ENCODE measurements around the gene DAAM2.

DAAM2 gene

DNA sequence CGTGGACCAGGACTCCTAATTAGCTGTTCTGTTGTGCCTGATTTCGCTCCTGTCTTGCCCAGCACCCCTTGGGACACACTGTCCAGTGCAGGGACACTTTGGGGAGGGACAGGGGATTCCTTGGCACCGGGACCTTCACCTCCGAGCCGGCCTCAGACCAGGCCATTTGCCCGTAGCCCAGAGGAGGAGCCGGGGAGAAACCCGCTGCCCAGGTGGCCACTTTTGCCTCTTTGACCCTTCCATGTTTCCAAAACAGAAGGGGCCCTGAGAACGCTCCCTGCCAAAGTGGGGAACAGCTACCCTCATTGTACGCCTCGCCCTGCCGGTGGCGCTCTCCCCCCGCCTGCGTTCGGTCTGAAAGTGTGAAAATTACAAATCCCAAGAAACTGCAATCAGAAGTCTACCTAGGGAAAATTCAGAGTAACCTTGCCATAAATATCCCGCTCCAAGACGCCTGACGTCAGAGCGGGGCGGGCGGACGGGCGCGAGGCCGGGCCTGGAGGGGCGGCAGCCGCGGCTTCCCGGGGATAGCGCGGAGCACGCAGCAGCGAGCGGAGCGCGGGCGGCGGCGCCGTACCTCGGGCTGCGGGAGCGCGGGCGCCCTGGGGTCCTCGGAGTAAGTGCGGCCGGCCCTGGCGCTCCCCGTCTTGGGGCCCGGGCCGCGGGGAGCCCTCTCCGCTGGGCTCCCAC is at the start of gene DAAM2:
TSS of gene DAAM2 (plus strand) at position 527 of the 690 bp plus-strand sequence. CDS start 63,927 bp downstream, outside the sequence.
- DNase-seq (ENCODE audit: low read depth) = peak; percentile 39

DNA sequence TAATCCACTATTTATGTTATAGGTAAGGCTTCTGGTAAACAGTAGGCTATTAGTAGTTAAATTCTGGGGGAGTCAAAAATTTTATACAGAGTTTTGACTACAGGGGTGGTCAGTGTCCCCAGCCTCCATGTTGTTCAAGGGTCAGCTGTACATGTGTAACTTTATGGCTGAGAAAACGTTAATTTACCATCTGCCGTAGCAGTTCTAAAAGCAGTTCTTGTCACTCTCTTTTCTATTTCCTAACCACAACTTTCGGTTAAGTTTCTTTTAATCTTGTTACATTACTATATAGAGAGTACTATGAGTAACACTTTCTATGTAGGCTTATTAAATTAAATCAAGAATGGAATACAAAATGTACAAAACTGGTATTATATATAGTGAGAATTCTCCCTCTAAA is 45.4 kb upstream of the DAAM2 start:
- DNase-seq (ENCODE audit: low read depth) = no peak

DNA sequence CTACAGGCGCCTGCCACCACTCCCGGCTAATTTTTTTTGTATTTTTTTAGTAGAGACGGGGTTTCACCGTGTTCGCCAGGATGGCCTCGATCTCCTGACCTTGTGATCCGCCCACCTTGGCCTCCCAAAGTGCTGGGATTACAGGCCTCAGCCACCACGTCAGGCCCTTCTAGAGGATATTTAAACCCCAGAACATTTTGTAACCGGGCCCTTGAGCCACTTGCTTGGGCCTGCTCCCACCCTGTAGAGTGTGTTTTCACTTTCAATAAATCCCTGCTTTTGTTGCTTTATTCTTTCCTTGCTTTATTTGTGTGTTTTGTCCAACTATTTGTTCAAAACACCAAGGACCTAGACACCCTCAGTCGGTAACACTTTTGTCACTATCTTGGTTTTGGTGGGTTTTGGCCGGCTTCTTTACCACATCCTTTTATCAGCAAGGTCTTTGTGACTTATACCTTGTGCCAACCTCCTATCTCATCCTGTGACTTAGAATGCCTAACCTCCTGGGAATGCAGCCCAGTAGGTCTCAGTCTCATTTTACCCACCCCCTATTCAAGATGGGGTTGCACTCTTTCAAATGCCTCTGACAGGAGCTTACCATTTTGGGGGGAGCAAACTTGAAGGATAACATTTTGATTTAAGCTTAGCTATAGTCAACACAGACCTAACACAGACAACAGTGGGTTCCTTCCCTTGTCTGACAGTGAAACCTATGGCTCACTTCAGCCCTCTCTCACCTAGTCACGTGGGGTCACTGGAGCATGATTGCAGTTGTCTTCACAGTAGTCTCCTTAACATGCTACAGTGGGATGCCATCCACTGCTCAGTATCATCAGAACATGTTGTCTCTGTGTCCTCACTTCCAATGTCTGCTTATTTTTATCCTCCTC is 39.1 kb upstream of the DAAM2 start:
- no peak for DNase-seq (ENCODE audit: low read depth)

DNA sequence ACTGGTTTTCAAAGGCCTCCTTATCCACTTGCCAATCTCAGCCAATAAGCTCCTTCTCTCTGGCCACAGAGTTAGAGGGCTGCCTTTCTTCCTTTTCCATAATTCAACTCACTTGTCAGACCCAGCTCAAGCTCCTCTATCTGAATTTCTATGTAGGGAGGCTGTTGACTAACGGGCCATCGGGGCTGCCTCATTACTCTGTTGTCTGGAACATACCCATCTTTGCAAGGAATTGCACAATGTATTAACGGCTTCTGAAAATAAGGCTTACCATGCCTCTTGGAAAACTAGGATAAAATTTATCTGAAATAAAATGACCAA is 38.5 kb upstream of the DAAM2 start:
- DNase-seq (ENCODE audit: low read depth) = no peak

DNA sequence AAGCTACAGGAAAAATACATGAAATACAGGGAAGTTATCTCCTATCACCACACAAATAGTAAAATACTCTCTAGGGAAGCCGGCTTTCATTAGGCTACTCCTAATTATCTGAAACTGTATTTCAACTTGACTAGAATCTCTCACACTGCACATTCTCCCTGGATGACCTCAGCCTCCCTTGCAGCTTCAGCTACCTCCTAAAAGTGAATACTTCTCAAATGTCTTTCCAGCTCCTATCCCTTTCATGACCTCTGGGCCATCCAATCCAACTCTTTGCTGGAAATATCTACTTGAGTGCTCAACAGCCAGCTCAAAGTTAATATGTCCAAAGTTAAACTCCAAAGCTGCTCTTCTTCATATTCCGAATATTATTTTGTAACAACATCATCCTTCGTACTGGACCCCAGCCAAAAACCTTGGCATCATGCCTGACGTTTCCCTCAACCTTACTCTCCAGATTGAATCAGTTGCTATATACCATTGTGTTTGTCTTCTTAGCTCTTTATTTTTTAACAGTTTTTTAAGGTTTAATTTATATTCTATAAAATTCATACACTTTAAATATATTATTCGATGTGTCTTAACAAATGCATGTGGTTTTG is 37.6 kb upstream of the DAAM2 start:
- DNase-seq (ENCODE audit: low read depth) = no peak

DNA sequence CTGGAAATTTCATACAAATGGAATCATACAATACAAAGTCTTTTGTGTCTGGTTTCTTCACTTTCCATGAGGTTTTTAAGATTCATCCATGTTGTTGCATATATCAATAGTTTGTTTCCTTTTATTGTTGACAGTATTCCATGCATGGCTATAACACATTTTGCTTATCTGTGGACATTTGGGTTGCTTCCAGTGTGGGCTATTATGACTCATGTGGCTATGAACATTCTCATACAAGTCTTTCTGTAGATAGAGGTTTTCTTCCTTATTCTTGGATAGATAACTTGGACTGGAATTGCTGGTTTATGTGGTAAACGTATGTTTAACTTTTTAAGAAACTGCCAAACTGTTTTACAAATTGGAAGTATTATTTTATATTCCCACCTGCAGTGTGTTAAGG is 36.9 kb upstream of the DAAM2 start:
- DNase-seq (ENCODE audit: low read depth) = no peak

DNA sequence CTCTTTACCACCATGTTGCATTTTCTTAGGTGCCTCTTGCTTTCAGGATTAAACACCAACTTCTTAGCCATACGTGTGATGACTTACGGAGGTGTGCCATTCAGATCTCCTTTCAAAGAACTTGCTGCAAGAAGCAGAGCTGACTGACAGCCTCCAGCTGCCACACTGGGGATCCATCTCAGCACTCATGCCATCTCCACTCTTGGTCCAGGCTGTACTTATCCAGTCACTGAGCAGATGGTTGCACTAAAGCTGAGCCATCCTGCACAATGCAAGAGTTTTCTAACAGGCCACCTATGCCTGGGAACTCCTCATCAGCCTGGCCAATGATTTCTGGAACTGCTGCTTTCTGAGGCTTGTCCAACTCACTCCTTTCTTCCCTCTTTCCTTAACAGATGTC is 35.6 kb upstream of the DAAM2 start:
- DNase-seq (ENCODE audit: low read depth) = no peak

DNA sequence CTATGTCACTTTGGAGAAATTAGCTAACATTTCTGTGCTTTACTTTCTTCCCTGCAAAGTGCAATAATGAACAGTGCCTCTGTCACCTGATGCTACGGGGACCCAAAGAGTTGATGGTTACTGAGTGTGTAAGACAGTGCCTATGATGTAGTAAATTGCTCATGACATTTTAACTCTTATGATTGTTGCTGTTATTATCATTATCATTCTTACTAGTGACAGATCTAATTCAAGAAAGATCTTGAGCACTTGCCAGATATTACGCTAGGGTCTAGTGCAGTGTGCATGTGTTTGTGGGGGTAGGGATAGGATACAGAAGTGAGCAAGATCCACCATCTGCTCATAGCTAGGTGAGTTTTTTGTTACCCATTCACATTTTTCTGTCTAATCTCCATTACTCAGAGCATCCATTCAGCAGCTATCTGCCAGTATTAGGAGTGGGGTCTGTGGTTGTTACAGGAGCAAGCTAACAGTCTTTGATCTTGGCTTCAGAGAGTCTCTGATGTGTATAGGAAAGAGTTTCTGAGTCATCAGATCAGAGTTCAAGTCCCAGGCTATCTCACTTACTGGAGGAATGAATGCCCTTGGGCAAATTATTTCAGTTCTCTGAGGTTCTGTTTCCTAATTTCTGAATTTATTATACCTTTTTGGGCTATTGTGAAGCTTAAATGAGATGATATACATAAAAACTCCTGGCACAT is 33.1 kb upstream of the DAAM2 start:
- DNase-seq (ENCODE audit: low read depth) = no peak

DNA sequence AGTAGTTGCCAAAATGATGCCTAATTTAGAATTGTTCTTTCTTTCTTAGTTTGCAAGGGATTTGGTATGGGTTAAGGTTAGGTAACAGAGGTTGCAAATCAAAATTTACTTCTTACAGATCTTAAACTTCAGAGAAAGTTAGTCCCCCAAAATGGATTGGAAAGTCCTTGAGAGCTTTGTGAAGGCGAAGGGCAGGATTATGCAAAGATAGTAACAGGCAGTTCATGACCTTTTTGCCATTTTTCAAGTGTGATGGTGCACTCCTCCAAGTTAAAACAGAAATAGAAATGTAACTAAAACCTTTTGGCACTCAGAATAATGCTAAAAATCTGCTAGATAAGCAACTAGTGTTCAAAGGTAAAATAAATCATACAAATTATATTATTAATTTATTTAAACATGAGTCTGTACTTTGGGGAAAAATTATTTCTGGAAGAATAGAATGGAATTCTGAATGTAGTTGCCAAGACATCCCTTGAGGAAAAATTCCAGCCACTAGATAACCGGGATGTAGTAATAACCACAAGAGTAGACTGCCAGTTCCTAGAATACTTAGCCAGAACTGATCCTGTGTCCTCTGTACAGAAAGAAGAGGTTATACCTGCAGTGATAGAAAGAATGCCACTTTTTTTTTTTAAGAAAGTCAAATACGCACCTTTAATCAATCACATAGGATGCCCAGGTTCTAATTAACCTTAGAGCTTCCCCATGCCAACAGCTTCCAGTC is 31.8 kb upstream of the DAAM2 start:
- DNase-seq (ENCODE audit: low read depth) = no peak

DNA sequence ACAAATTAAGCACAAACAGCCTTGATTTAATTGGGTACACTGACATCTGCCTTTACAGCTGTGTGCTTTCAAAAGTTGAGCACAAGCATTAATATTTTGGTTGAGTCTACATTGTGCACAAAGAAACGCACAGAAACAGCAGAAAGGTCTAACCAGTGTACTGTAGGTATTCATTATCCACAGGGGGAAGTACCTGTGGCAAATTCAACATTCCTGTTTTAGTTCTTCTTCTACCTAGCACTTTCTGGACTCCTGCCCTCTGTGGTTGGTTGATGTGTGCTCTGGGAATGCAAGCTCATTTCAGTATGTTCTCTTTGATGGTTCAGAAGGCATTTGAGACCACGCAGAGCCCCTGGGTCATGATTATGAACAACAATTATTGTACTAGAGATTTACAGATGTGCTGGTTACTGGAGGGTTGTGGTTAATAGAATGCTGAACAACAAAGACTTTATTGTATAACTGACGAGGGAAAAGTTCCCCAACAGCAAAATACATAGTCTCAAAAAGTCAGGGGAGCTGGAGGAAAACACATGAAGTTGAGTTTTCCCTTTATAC is 26.6 kb upstream of the DAAM2 start:
- no peak for DNase-seq (ENCODE audit: low read depth)

DNA sequence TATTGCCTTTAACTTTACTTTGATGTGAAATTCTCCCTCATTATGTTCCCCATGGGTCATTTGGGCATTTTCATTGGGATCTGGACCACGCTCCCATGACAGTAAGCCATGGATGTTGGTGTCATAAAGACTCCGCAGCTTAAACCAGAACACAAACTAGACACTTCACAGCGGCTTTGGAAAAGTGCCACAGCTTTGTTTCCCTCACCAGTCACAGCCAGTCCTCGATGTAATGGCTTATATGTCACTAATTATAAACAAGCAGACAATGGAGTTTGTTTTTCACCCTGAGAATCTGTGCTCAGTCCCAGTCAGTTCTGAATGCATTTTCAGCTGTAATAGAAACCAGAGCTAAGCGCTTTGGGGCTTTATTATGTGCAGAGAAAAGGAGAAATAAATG is 23.2 kb upstream of the DAAM2 start:
- DNase-seq (ENCODE audit: low read depth) = no peak

DNA sequence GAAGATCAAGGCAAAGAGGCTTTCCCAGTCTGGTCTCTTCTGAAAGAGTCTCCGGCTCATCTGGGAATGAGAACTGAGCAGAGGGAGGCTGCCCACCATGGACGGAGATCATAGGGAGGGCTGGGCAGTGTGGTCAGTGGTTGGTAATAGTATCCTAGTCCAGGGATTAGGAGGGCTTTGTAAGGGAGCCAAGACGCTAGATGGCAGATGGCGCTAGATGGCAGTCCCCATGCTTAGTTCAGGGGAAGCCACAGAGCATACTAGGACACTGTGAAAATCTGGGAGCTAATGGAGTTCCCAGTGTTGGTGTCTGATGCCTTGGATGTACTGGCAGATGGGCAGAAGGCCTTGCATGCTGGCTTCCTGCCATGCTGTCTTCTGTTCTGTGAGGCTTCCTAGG is 21.7 kb upstream of the DAAM2 start:
- DNase-seq (ENCODE audit: low read depth) = no peak

DNA sequence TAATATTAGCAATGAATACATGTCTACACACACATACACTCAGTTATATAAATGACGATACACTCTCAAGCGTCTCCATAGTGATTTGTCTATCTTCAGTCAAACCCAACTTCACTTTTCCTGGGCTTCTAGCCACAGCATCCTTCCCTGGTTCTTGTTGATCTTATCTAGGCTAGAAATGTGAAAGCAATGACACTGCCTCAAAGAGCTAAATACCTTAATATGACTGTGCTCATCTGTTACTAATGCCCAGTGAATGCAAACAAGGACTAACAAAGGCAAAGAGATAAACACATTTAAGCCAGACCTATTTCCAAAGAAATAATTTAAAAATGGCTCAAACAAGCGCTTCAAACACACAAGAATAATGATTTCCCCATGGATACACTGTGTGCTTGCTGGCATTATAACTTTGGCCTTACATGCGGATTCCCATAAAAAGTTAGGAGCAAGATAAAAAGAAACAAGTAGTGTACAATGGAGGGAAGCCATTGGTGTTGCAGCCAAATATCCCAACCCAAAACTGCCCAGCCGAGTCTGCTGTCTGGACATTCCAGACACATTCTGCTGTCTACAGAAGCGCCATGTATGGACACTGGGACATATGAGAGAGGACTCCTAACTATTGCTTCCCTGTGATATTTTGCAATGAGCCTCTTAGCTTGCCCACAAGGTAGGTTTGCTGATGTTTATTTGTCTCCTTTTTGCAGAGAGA is 19.5 kb upstream of the DAAM2 start:
- peak; percentile 23 for DNase-seq (ENCODE audit: low read depth)

DNA sequence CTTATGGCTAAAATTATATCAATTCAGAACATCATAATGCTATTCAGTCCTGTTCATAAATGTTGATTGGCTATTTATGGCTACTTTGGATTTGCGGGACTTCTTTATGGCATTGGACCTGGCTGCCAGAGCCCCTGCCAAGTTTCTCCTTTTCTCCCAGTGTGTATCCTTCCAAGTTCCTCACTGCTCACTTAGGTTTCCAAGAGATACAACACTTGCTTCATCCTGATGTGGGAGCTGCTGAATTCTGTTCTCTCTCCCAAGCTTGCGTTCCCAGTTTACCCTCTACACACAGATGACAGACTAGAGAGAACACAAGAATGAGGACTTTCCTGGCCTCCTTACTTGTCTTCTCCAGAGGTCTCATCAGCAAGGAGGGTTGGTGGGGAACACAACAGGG is 18.4 kb upstream of the DAAM2 start:
- no peak for DNase-seq (ENCODE audit: low read depth)

DNA sequence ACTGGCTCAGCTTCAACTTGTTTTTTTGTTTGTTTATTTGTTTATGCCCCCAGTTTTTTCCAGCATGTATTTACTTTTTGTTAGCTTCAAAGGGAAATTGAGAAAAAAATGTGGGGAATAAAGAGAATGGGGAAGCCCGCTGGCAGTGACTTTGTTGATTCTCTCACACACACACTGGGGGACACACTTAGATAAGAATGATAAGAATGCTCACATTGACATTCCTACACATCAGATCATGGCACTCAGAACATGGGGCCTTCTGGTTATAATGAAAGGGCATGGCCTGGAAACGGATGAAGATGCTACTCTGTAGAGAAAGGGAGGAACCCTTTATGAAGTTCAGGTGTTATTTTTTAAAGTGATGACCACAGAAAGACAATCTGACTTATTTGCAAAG is 15.6 kb upstream of the DAAM2 start:
- no peak for DNase-seq (ENCODE audit: low read depth)

DNA sequence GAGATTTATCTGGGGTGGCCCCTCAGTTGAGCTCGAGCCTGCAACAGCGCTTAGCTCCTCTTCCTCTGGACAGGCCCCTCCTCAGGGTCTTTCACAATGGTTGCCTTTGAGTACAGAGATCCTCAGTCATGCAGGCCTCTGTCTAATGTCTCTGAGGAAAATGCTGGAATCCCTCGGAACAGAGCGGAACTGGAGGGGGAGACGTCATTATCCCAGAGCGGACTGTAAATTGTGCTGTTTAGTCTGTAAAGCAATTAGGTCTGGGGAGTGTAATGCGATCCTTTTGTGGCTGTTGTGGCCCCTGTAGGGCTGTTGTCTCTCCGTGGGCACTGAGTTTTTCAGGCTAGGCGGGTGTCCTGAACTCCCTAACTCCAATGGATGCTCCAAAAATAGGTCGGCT is 15.0 kb upstream of the DAAM2 start:
- no peak for DNase-seq (ENCODE audit: low read depth)

DNA sequence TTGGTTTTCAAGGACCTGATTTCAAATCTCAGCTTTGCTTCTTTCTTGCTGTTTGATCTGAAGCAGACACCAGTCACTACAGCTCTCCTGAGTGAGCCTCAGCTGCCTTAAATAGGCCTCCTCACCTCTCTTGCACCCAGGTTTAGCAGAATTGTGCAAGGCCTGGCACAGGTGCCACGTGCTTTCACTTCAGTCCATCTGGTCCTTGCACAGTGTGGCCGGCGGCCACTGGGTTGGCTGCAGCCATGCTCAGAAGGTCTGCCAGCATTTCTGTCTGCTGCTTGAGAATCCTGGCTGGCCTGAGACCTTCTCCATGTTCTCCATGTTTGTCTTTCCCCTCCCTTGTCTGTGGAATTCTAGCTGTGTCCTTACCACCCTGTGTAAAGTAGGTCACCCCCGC is 14.5 kb upstream of the DAAM2 start:
- no peak for DNase-seq (ENCODE audit: low read depth)

DNA sequence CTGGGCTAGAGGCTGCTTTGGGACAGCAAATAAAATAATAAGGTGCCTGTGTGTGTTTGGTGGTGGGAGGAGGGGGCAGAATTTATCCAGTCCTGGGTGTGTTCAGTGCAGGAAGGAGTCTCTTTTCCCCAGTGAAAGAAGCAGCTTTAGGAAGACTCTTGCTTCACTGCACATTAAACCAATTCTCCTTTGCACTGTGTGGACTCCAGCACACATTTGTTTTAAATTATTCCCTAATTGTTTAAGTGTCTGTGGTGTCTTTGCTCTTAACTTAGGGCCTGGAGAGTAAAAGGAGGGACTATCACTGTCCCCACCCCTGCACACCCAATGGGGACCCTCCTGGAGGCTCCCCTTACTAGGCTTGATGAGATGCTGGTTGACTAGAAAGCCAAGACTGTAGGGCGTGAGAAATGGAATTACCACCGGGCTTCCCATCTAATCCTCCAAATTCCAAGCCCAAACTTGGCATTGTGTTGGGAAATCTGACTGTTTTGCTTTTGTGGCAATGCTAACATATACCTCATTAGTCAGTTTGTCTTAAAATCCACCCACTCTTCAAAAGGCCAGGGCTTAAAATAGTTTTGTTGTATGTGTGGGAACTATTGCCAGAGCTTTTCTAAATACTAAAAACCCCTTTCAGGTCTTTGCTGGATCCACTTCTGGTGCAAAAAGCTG is 13.5 kb upstream of the DAAM2 start:
- DNase-seq (ENCODE audit: low read depth) = no peak

DNA sequence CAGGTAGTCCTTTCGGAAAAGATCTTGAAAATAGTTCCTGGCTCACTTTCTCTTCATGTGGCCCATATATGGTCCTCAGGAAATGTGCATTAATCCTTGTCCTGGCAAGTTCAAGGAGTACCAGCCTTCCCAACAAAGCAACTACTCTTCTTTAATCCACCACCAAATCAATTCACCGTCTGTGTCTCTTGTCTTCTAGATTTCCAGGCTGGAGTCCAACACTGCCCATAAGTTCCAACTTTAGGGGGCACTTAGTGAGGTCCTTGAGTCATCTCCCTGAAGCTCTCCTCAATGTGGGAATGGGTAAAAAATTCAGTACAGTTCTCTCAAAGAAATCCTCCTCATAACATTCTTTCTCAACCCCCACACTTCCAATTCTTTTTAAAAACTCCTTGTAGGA is 6.9 kb upstream of the DAAM2 start:
- DNase-seq (ENCODE audit: low read depth) = no peak

DNA sequence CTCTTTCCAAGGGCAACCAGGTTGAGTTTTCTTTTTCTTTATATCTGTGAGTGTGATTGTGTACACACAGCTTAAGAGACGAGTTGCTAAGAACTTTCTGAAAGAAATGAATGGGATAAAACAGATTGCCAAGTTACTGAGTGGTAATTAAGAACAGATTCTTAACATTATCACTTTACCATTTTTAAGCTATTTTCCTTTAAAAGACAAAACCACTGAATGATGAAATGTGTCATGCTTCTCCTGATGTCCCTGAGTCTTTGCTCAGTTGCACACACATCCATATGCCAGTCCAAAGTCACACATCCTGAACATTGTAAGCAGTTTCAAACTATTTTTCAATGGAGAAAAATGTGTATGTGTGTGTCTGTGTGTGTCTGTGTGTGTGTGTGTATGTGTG is 5.5 kb upstream of the DAAM2 start:
- no peak for DNase-seq (ENCODE audit: low read depth)

Data from ELR (cell line).